GM21825 (cell line): ENCODE data around the gene TSR1.

Experiments
- ATAC-seq: cut with Tn5 transposase; IDR thresholded peaks from one replicate; pipeline ENCODE4 v1.9.1; 2021; ENCODE audit warnings: mild to moderate bottlenecking, moderate library complexity; ENCODE audit not compliant: unreplicated experiment

The TSR1 gene

GRCh38 chr17:2369551-2370210 is 33.4 kb upstream of the TSR1 start:
- no peak for ATAC-seq

GRCh38 chr17:2369039-2369438 is 32.8 kb upstream of the TSR1 start:
- ATAC-seq = no peak

- ATAC-seq = no peak
These were observed 32.1 kb upstream of the TSR1 start for GRCh38 chr17:2368359-2368758.

GRCh38 chr17:2366747-2367494 is 30.7 kb upstream of the TSR1 start:
- ATAC-seq = no peak

- no peak for ATAC-seq
These were observed 28.9 kb upstream of the TSR1 start for GRCh38 chr17:2365132-2365531.

- no peak for ATAC-seq
These were observed 28.5 kb upstream of the TSR1 start for GRCh38 chr17:2364763-2365116.

GRCh38 chr17:2363851-2364762 is 27.9 kb upstream of the TSR1 start:
- no peak for ATAC-seq

- ATAC-seq = no peak
These were observed 27.1 kb upstream of the TSR1 start for GRCh38 chr17:2363318-2363717.

GRCh38 chr17:2362881-2363280 is 26.6 kb upstream of the TSR1 start:
- ATAC-seq = no peak

- ATAC-seq = no peak
These were observed 26.2 kb upstream of the TSR1 start for GRCh38 chr17:2362416-2362815.

- no peak for ATAC-seq
These were observed 25.8 kb upstream of the TSR1 start for GRCh38 chr17:2362016-2362415.

- ATAC-seq = no peak
These were observed 24.9 kb upstream of the TSR1 start for GRCh38 chr17:2361010-2361760.

GRCh38 chr17:2357931-2358434 is 21.7 kb upstream of the TSR1 start:
- ATAC-seq = no peak

GRCh38 chr17:2357237-2357636 is 21.0 kb upstream of the TSR1 start:
- ATAC-seq = no peak

GRCh38 chr17:2354311-2354710 is 18.1 kb upstream of the TSR1 start:
- no peak for ATAC-seq

GRCh38 chr17:2351269-2351668 is 15.0 kb upstream of the TSR1 start:
- ATAC-seq = no peak

- ATAC-seq = no peak
These were observed 11.8 kb upstream of the TSR1 start for GRCh38 chr17:2347805-2348685.

- no peak for ATAC-seq
These were observed 10.2 kb upstream of the TSR1 start for GRCh38 chr17:2346475-2346874.

GRCh38 chr17:2344528-2344927 is 8.3 kb upstream of the TSR1 start:
- no peak for ATAC-seq

- no peak for ATAC-seq
These were observed 7.2 kb upstream of the TSR1 start for GRCh38 chr17:2343421-2343820.
